ENCODE measurements around the gene CTCFL.

GRCh38 chr20:57509665-57510237, 15.2 kb downstream of the CTCFL start:
- no peak for TF ChIP-seq POLR2AphosphoS5 (IDR thresholded peaks at IDR 0.05; ENCODE audit: low read depth, low read length)
- no peak for TF ChIP-seq POLR2A (IDR thresholded peaks at IDR 0.05; ENCODE audit: low read depth, low read length)
- no peak for TF ChIP-seq TAF1 (IDR thresholded peaks at IDR 0.05; ENCODE audit: borderline replicate concordance, low read depth, low read length)
